HG03575 (cell line): ENCODE measurements around the gene TBKBP1.
"Not testable (repeated sequence)": the region's sequence is repeated elsewhere in the genome, so short reads cannot be mapped to it uniquely, and the experiment has no call there.

Source experiments
- ATAC-seq: cut with Tn5 transposase; IDR thresholded peaks from one replicate; pipeline ENCODE4 v1.9.1; 2021; ENCODE audit not compliant: unreplicated experiment, insufficient number of reproducible peaks, low FRiP score; ENCODE audit errors: extremely low read depth

TBKBP1 gene

GRCh38 chr17:47676199-47676472 lies 17.8 kb upstream of the TBKBP1 start:
- ATAC-seq: no peak

GRCh38 chr17:47676510-47677165 lies 17.3 kb upstream of the TBKBP1 start:
- ATAC-seq: no peak

- ATAC-seq: no peak
Measured at GRCh38 chr17:47678196-47678595, 15.8 kb upstream of the TBKBP1 start.

GRCh38 chr17:47682138-47682537 lies 11.8 kb upstream of the TBKBP1 start:
- no peak for ATAC-seq

GRCh38 chr17:47682727-47683126 lies 11.2 kb upstream of the TBKBP1 start:
- not testable (repeated sequence) for ATAC-seq

GRCh38 chr17:47684025-47684424 lies 9.9 kb upstream of the TBKBP1 start:
- no peak for ATAC-seq

- no peak for ATAC-seq
Measured at GRCh38 chr17:47684535-47685193, 9.3 kb upstream of the TBKBP1 start.

GRCh38 chr17:47685556-47686275 lies 8.2 kb upstream of the TBKBP1 start:
- ATAC-seq: no peak

GRCh38 chr17:47686276-47686635 lies 7.7 kb upstream of the TBKBP1 start:
- no peak for ATAC-seq

GRCh38 chr17:47686664-47687327 lies 7.2 kb upstream of the TBKBP1 start:
- ATAC-seq: no peak

GRCh38 chr17:47687328-47687690 lies 6.7 kb upstream of the TBKBP1 start:
- ATAC-seq: no peak

GRCh38 chr17:47687748-47688147 lies 6.2 kb upstream of the TBKBP1 start:
- no peak for ATAC-seq

GRCh38 chr17:47690121-47690520 lies 3.8 kb upstream of the TBKBP1 start:
- no peak for ATAC-seq

- no peak for ATAC-seq
Measured at GRCh38 chr17:47692137-47692894, 1.6 kb upstream of the TBKBP1 start.

- ATAC-seq: no peak
Measured at GRCh38 chr17:47692895-47693730, 848 bp upstream of the TBKBP1 start.

GRCh38 chr17:47694581-47695428 lies 844 bp downstream of the TBKBP1 start:
- no peak for ATAC-seq

- ATAC-seq: no peak
Measured at GRCh38 chr17:47695429-47696376, 1.7 kb downstream of the TBKBP1 start.
